Epithelial cell of proximal tubule (primary cell): ENCODE data around the gene NPC1. TPM values are rescaled to one million over a fixed set of nuclear protein-coding genes. Genes with fewer than 3 reads are reported as not detected.
"Not testable (repeated sequence)": the region's sequence is repeated elsewhere in the genome, so short reads cannot be mapped to it uniquely, and the experiment has no call there.

Experiments
- DNase-seq: peaks from one replicate; pipeline ENCODE4 v3.0.0-alpha.2; 2011; ENCODE audit warnings: low read depth
- H3K4me3 ChIP-seq: 2 replicates; pipeline ENCODE4 v1.5.1; 2011; ENCODE audit warnings: low read depth, mild to moderate bottlenecking, low read length
- CTCF ChIP-seq: conservative IDR thresholded peaks from 2 replicates; pipeline ENCODE4 v1.5.1; 2012; ENCODE audit warnings: low read depth, mild to moderate bottlenecking, low read length
- total RNA-seq: library from RNA; depleted of rRNA; stranded (reverse); fragments of >200 nt; gene quantifications from 2 replicates; pipeline ENCODE4 v1.2.3, GENCODE V29; 2015

NPC1 gene
- total RNA-seq, 1 donor from 2014 or later = 54.8 TPM

- TF ChIP-seq CTCF = no peak
- H3K4me3 ChIP-seq = peak overlapping the region; percentile 57
- no peak for DNase-seq
These were observed 33.1 kb upstream of the NPC1 start for GRCh38 chr18:23619388-23619881.

- H3K4me3 ChIP-seq = peak overlapping the region; percentile 57
- DNase-seq = no peak
- TF ChIP-seq CTCF = peak; percentile 29
These were observed 32.6 kb upstream of the NPC1 start for GRCh38 chr18:23618862-23619387.

- TF ChIP-seq CTCF = no peak
- no peak overlapping the region for H3K4me3 ChIP-seq
- DNase-seq = peak; percentile 88
These were observed 31.2 kb upstream of the NPC1 start for GRCh38 chr18:23617412-23618014.

GRCh38 chr18:23616258-23616657 is 30.0 kb upstream of the NPC1 start:
- no peak for TF ChIP-seq CTCF
- DNase-seq = no peak
- H3K4me3 ChIP-seq = no peak overlapping the region

GRCh38 chr18:23614891-23615290 is 28.6 kb upstream of the NPC1 start:
- no peak for TF ChIP-seq CTCF
- DNase-seq = no peak
- no peak overlapping the region for H3K4me3 ChIP-seq

GRCh38 chr18:23614413-23614812 is 28.1 kb upstream of the NPC1 start:
- H3K4me3 ChIP-seq = no peak overlapping the region
- DNase-seq = no peak
- TF ChIP-seq CTCF = no peak

- DNase-seq, H3K4me3 ChIP-seq: not testable (repeated sequence)
These were observed 26.8 kb upstream of the NPC1 start for GRCh38 chr18:23613091-23613475.
